ENCODE results near the gene FAM114A2.
A peak's percentile ranks its signal among the peaks of the same experiment; 100 is the strongest.
"Not testable (repeated sequence)": the region's sequence is repeated elsewhere in the genome, so short reads cannot be mapped to it uniquely, and the experiment has no call there.

FAM114A2 gene

DNA sequence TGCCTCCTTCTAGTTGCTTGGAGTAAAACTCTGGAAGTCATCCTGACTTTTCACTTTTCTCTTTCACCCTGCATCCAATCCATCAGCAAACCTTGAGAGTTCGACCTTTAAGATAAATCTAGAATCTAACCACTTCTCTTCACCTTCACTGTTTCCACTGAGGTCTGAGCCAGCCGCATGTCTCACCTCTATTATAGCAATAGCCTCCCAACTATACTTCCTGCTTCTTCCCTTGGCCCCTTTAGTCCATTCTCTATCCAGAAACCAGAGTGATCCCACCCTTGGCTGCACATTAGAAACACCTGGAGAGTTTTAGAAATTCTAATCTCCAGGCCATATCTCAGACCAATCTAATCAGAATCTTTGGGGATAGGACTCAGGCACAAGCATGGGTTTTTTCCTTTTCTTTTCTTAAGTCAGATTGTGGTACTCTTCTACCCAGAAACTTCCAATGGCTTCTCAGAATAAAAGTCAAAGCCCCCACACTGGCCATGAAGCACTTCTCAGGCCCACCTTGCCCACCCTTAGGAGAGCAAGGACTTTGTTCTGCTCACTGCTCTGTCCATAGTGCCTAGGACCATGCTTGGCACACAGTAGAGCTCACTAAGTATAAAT is 33.2 kb upstream of the FAM114A2 start:
- TF ChIP-seq POLR2AphosphoS5 (IDR thresholded peaks at IDR 0.05; ENCODE audit: low read depth, low read length) (no peak), POLR2A (IDR thresholded peaks at IDR 0.05; ENCODE audit: low read depth, low read length) (no peak), TAF1 (IDR thresholded peaks at IDR 0.05; ENCODE audit: borderline replicate concordance, low read depth, low read length) (no peak)
- DNase-seq (ENCODE audit: insufficient read length) (no peak), FAIRE-seq (no peak)

DNA sequence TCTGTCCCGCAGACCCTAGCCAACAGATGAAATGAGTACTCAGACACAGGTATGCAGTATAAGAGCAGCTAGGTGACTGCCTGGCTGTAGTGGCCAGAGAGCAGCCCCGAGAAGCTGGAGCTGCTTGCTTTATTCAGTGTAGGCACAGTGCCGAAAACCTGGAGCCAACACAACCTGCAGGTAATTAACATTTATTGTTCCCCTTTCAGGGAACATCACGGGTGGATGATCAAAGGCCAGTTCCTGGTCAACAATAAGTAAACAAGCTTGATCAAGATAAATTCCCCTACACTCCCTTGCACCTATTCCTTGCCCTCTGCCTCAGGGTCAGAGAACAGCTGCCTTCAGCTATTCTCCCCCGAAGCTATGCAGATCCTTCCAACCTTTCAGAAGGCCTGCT is 31.1 kb upstream of the FAM114A2 start:
- DNase-seq (ENCODE audit: insufficient read length) = not testable (repeated sequence)

DNA sequence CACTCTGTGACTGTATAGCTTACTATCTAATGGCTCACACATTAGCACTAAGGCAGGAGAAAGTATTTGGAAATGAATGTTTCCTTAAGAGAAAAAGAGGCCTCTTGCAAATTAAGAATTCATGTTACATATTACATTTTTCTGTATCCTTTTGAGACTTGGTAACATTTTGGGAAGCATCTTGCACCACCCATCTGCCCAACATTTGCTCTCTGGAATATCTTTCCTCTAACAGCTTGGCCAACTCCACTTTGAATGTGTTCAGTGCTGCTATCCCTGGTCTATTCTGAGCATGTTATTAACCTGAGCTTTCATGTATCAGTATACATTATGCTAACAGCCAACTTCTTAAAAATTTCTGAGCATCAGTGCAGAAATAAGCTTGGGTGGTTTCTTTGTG is 27.3 kb upstream of the FAM114A2 start:
- no peak for DNase-seq (ENCODE audit: insufficient read length)
- TF ChIP-seq POLR2AphosphoS5 (IDR thresholded peaks at IDR 0.05; ENCODE audit: low read depth, low read length) (no peak), TAF1 (IDR thresholded peaks at IDR 0.05; ENCODE audit: borderline replicate concordance, low read depth, low read length) (no peak), POLR2A (IDR thresholded peaks at IDR 0.05; ENCODE audit: low read depth, low read length) (no peak)
- FAIRE-seq = no peak

More for the DNA sequence above, 31.1 kb upstream of the FAM114A2 start:
- FAIRE-seq = not testable (repeated sequence)

DNA sequence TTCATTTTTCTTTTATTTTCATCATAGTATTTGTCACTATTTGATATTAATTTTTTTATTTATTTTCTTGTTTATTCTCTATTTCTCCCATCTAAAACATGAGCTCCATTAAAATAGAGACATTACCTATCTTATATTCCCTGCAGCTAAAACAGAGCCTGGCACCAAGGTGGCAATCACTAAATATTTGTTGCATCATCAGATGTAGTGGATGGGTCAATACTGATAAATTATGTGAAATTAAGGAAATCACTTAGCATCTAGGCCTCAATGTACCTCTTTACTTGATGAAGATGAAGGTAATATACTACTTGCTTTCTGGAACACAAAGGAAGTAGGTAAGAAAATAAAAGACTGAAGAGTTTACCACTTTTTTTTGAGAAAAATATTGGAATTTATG is 24.7 kb upstream of the FAM114A2 start:
- DNase-seq (ENCODE audit: insufficient read length) = no peak
- FAIRE-seq = no peak
- TF ChIP-seq TAF1 (IDR thresholded peaks at IDR 0.05; ENCODE audit: borderline replicate concordance, low read depth, low read length) (no peak), POLR2A (IDR thresholded peaks at IDR 0.05; ENCODE audit: low read depth, low read length) (no peak), POLR2AphosphoS5 (IDR thresholded peaks at IDR 0.05; ENCODE audit: low read depth, low read length) (no peak)

DNA sequence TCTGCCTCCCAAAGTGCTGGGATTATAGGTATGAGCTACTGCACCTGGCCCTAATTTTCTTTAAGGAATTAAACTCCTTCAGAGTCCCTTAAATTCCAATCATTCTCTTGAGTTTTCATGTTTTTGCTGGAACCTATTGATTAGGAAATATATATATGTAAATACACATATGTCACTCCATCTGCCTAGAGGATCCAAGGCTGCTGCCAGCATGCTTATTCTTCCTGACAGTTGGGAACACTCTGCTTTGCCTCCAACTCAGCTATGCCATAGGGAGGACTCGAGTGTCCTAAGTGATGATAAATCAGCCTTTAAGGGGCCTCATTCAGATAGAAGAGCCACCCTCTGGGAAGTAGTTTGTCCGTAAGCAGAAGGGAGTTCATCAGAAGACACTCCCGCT is 21.9 kb upstream of the FAM114A2 start:
- FAIRE-seq = no peak
- no peak for TF ChIP-seq TAF1 (IDR thresholded peaks at IDR 0.05; ENCODE audit: borderline replicate concordance, low read depth, low read length)
- no peak for TF ChIP-seq POLR2A (IDR thresholded peaks at IDR 0.05; ENCODE audit: low read depth, low read length)
- no peak for TF ChIP-seq POLR2AphosphoS5 (IDR thresholded peaks at IDR 0.05; ENCODE audit: low read depth, low read length)

DNA sequence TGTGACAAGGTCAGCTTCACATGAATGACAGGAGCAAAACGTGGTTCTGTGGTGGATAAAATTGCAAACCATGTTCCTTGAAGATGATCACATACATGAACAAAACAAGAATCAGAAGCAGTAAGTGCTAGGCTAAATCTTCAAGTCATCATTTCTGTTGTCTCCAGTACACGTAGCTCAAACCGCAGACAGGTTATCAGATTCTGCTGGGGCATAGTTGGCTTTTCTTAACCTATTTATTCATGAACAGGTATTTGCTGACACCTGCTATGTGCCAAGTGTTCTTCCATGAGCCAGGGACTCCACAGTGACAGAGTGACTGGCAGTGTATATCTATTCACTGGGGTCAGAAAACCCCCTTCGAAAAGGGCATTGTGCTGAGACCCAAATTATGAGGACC is 20.9 kb upstream of the FAM114A2 start:
- no peak for DNase-seq (ENCODE audit: insufficient read length)
- FAIRE-seq = peak; percentile 38
- TF ChIP-seq TAF1 (IDR thresholded peaks at IDR 0.05; ENCODE audit: borderline replicate concordance, low read depth, low read length) (no peak), POLR2A (IDR thresholded peaks at IDR 0.05; ENCODE audit: low read depth, low read length) (no peak), POLR2AphosphoS5 (IDR thresholded peaks at IDR 0.05; ENCODE audit: low read depth, low read length) (no peak)

More for the DNA sequence above, 21.9 kb upstream of the FAM114A2 start:
- no peak for DNase-seq (ENCODE audit: insufficient read length)

DNA sequence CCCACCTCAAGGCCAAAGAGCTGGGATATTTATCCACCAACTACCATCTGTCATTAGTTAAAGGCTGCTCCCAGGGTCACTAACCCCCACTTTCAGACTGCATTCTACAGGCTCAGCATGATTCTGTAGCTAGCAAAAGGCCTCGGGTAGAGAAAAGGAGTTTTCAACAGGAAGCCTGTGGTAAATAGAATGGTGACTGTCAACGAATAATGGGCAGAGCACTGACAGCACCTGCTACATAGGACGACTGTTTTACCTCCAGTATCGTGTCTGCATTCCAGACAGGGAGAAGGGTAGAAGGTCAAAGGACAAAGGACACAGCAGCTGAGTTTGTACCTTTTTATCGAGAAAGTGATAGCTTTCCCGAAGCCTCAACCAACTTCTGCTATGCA is 20.3 kb upstream of the FAM114A2 start:
- TF ChIP-seq POLR2A (IDR thresholded peaks at IDR 0.05; ENCODE audit: low read depth, low read length) = no peak
- no peak for TF ChIP-seq TAF1 (IDR thresholded peaks at IDR 0.05; ENCODE audit: borderline replicate concordance, low read depth, low read length)
- TF ChIP-seq POLR2AphosphoS5 (IDR thresholded peaks at IDR 0.05; ENCODE audit: low read depth, low read length) = no peak
- DNase-seq (ENCODE audit: insufficient read length) (no peak), FAIRE-seq (peak; percentile 27)

DNA sequence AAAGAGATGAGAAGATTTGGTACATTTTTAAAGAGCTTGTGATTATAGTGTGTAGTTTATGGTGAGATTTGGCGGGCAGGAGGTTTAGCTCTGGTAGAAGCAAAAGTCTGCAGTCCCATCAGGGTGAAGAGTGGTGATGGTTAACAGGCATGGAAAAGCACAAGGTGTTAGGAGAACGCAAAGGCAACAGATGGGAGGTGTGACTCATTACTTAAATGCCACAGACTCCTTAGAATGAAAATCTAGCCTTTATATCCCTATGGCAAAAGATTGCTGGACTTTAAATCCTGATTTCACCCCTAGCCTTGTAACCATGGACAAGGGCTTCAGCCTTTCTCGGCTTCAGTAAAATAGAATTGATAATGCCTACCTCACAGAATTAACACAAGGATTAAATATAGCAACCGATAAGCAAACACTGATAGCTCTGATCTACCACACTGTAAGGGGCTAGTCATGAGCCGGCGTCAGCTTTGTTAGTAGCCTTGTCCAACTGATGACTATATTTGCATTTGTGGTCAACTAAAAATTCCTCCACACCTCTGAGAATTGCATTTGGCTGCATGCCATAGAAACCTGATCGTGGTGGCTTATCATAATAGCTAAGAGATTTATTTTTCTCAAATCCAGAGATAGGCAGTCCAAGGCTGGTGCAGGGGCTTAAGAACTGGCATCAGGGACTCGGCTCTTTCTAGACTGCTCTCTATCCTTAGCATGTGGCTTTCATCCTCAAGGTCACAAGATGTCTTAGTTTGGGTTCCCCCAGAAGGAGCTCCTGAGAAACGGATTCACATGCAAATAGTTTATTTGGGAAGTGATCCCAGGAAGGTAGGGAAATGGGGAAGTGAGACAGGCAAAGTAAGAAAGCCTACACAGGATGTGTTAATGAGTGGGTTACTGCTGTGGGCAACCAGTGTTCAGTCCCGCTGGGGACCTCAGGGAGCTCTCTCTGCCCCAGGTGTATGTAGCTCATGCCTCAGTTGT is 19.6 kb upstream of the FAM114A2 start:
- TF ChIP-seq TAF1 (IDR thresholded peaks at IDR 0.05; ENCODE audit: borderline replicate concordance, low read depth, low read length) (no peak), POLR2AphosphoS5 (IDR thresholded peaks at IDR 0.05; ENCODE audit: low read depth, low read length) (no peak), POLR2A (IDR thresholded peaks at IDR 0.05; ENCODE audit: low read depth, low read length) (no peak)
- FAIRE-seq (no peak), DNase-seq (ENCODE audit: insufficient read length) (no peak)

DNA sequence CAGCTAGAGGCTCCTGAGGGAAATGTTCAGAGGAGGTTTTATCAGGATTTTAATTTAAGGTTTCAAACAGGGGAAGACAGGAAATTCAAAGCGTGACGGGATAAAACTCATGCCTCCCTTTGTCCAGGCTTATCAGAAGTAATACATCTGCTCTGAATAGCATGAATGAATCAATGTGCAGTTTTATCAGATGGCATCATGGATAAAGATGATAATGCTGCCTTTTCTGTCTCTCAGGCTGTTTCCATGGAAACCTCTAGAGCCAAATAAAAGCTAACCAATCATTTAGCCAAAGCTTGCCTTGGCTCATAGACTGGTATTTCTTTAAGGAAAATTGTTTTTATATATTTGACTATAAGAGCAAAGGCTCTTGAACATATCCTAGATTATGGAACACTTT is 16.5 kb upstream of the FAM114A2 start:
- no peak for TF ChIP-seq POLR2A (IDR thresholded peaks at IDR 0.05; ENCODE audit: low read depth, low read length)
- no peak for TF ChIP-seq TAF1 (IDR thresholded peaks at IDR 0.05; ENCODE audit: borderline replicate concordance, low read depth, low read length)
- no peak for TF ChIP-seq POLR2AphosphoS5 (IDR thresholded peaks at IDR 0.05; ENCODE audit: low read depth, low read length)
- no peak for FAIRE-seq
- DNase-seq (ENCODE audit: insufficient read length) = no peak

DNA sequence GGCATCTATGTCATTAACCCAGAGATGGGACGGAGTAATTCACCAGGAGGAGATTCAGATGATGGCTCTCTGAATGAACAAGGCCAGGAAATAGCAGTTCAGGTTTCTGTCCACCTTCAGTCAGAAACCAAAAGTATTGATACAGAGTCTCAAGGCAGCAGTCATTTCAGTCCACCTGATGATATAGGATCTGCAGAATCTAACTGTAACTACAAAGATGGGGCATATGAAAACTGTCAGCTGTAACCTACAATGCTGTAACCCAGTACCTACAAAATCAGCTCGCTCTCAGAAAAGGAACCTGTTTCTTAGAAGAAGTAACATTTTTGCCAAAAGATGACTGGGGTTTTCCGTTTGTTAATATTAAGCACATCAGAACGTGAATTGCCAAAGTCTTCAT is 14.8 kb upstream of the FAM114A2 start:
- FAIRE-seq (no peak), DNase-seq (ENCODE audit: insufficient read length) (no peak)
- TF ChIP-seq TAF1 (IDR thresholded peaks at IDR 0.05; ENCODE audit: borderline replicate concordance, low read depth, low read length) (no peak), POLR2A (IDR thresholded peaks at IDR 0.05; ENCODE audit: low read depth, low read length) (no peak), POLR2AphosphoS5 (IDR thresholded peaks at IDR 0.05; ENCODE audit: low read depth, low read length) (no peak)

DNA sequence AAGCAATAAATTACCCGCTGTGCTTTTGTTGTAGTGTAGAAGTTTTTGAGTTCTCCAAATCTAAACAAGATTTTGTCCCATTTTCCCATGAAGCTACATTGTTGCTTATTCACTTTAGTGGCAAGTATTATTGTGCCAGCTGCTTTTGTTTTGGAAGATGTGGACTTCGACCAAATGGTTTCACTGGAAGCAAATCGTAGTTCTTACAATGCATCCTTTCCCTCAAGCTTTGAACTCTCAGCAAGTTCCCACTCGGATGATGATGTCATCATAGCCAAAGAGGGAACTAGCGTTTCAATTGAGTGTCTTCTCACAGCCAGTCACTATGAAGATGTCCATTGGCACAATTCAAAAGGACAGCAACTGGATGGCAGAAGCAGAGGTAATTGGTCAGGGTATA is 10.9 kb upstream of the FAM114A2 start:
- TF ChIP-seq TAF1 (IDR thresholded peaks at IDR 0.05; ENCODE audit: borderline replicate concordance, low read depth, low read length) (no peak), POLR2A (IDR thresholded peaks at IDR 0.05; ENCODE audit: low read depth, low read length) (no peak), POLR2AphosphoS5 (IDR thresholded peaks at IDR 0.05; ENCODE audit: low read depth, low read length) (no peak)
- DNase-seq (ENCODE audit: insufficient read length) (no peak), FAIRE-seq (peak; percentile 58)

DNA sequence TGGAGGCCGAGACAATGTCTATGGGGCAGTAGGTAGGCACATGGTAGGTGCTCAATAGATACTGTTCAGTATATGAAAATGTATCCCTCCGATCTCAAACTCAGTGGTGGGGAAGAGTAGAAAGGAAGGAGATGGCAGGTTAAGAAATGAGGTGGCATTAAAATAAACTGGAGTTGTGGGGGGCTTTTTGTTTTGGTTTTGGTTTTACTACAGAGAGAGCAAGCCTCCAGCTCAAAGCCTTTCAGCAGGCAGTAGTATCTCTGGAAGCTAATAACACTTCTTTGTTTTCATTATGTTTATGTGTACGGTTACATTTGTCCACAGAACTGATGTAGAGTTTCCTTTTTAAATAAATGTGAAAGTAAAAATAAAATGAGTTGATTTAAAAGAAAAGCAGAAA is 8.6 kb upstream of the FAM114A2 start:
- FAIRE-seq = no peak
- TF ChIP-seq POLR2A (IDR thresholded peaks at IDR 0.05; ENCODE audit: low read depth, low read length) (no peak), TAF1 (IDR thresholded peaks at IDR 0.05; ENCODE audit: borderline replicate concordance, low read depth, low read length) (no peak), POLR2AphosphoS5 (IDR thresholded peaks at IDR 0.05; ENCODE audit: low read depth, low read length) (no peak)

More for the DNA sequence above, 8.6 kb upstream of the FAM114A2 start:
- no peak for DNase-seq (ENCODE audit: insufficient read length)

All from GM12892 (cell line).